ENCODE measurements around the gene KIF5C.
A peak's percentile ranks its signal among the peaks of the same experiment; 100 is the strongest.
"Not testable (repeated sequence)": the region's sequence is repeated elsewhere in the genome, so short reads cannot be mapped to it uniquely, and the experiment has no call there.

KIF5C gene

DNA sequence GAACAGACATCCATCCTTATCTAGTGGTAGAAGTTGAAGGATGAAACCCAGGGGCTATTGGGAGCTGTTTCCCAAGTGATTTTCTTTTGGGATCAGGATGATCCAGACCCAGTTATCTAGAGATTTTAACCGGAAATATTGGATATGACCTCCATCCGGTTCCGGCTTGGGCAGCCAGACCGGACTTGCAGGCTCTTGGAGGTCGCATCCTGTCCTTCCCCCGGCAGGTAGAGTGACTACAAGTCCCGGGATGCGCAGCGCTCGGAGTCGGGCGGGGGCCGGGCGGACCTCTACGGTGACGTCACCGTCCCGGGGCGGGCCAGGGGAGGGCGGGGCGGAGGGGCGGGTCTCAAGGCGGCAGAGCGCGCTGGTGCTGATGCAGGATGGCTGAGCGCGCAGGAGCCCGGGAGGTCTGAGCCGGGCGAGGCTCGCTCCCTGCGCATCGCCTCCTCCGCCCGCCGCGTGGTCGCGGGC, at the start of gene KIF5C:
TSS of gene KIF5C (plus strand) at position 360 of the 474 bp plus-strand sequence. CDS start 391 bp downstream, outside the sequence.
- DNase-seq (ENCODE audit: low read depth), result peak; percentile 58

DNA sequence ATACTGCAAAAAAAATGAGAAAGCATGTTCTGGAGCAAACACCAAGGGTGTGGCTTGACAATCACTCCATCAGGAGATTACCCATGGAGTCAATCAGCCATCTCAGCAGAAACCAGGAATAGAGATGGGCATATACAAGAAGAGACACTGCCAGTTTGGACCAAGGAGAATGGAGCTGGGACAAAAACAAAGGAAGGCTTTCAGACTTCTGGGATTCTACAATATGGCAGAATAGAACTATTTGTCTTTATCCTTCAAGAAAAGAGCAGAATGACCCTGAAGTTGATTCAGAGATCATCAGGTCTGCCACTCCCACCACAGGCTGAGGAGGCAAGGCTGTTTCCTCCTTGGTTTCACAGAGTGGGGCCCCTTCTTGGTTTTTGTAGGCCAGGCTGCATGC, 48.2 kb upstream of the KIF5C start:
- no peak for DNase-seq (ENCODE audit: low read depth)

DNA sequence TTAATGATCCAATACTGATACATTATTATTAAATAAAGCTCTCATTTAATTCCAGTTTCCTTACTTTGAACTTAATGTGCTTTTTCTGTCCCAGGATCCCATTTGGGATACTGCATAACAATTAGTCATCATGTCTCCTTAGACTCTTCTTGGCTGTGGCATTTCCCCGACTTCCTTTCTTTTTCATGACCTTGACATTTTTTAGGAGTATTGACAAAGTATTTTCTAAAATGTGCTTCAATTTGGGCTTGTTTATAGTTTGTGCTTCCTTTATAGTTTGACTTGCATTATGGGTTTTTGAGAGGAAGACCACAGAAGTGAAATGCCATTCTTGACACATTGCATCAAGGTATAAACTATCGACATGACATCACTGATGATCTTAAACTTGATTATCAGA, 46.1 kb upstream of the KIF5C start:
- DNase-seq (ENCODE audit: low read depth), result no peak

DNA sequence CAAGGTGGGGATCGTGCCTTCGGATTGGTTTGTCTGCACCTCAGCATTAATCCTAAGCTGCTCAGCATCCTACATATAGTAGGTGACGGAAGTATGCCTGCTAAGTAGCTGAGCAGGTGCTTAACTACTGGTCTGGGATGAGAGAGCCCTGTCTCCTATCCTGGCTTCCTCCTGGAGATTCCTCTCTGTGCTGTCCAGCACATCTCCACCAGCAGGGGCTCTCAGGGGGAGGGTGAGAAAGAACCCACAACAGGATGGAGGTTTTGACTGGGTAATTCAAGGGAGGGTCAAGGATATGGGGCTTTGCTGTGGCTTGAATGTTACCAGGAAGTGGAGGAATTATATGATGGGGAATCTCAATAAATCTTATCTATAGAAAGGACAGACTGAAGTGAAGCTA, 45.4 kb upstream of the KIF5C start:
- no peak for DNase-seq (ENCODE audit: low read depth)

DNA sequence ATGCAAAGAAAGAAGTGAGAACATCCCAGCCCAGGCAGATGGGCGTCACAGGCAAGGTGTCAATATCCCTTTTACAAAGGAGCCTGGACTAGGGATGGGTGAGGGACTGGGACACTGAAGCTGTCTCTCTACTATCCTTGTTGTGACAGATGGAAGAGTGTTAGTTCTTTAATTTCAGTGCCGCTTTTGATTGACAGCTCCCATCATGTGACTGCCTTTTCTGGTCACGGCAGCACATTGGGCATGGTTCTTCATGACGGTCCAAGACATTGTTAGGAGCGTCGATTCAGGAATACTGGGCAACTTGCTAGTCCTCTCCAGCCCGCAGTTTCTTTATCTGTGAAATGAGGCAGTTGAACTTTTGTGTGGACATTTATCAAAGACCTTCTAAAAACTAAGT, 42.4 kb upstream of the KIF5C start:
- no peak for DNase-seq (ENCODE audit: low read depth)

DNA sequence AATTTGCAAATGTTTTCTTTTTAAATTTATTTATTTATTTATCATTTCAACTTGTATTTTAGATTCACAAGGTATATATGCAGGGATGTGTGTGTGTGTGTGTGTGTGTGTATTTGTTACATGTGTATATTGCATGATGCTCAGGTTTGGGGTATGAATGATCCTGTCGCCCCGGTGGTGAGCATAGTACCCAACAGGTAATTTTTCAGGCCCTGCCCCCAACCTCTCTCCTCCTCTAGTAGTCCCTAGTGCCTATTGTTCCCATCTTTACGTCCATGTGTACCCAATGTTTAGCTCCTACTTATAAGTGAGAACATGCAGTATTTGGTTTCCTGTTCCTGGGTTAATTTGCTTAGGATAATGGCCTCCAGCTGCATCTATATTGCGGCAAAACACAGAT, 33.0 kb upstream of the KIF5C start:
- DNase-seq (ENCODE audit: low read depth), result no peak

DNA sequence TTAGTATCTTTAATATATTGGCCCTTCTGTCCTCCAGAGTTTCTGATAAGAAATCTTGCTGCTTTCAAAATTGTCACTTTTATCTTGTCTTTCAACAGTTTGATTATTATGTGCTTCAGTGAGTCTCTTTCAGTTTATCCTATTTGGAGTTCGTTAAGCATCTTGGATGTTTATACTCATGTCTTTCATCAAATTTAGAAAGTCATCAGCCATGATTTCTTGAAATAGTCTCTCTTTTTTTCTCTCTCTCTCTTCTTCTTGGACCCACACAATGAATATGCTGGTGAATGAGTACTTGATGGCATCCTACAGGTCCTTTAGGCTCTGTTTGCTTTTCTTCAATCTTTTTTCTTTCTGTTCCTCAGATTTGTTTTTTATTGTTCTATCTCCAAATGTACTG, 26.9 kb upstream of the KIF5C start:
- no peak for DNase-seq (ENCODE audit: low read depth)

DNA sequence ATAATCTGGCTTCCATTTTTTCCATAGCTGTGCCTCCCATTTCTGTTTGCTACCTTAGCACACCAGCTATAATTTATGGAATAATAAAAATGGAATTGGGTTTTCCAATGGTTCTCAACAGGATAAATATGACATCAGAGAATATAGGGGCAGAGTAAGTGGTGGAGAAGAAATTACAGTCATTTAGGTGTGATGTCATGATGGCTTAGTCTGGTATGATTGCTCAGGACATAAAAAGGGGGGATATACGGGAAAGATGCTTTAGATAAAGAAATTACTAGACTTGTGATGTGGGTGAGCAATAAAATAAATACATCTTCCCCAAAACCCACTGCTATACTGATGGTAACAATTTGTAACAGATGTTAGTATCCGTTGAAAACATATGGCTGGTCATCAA, 21.6 kb upstream of the KIF5C start:
- no peak for DNase-seq (ENCODE audit: low read depth)

DNA sequence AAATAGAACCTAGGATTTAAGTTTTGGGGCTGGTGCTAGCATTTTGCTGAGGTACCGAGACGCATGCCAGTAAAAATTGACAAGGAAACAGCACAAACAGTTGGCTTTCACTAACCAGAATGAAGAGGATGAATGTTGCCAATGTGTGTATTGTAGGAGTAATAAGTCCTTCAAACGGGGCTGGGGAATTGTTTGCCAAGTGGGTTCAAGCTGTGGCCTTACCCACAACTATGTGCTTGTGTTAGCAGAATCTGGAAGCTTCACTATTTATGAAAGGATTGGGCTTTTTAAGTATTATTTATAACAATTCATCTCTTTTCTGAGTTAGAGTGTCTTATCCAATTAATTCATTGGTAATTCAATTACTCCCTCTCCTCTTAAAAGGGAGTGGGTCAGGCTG, 15.0 kb upstream of the KIF5C start:
- DNase-seq (ENCODE audit: low read depth), result no peak

DNA sequence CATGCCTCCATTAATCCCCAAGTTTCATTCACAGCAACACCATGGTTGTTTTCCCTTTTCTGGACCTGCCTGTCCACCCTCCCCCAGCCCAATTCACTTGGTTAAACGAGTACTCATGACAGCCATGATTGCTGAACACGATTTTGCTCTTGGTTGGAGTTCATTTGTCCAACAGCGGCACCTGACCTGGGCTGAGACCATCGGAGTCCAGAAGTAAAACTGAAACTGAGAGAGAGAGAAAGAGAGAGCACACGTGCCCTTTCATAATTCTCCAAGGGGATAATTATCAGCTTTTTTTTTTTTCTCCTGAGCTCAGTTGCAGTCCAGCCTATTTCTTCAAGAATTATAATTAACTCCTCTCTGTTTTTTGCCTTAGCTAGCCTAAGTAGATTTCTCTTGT, 13.7 kb upstream of the KIF5C start:
- DNase-seq (ENCODE audit: low read depth), result no peak

DNA sequence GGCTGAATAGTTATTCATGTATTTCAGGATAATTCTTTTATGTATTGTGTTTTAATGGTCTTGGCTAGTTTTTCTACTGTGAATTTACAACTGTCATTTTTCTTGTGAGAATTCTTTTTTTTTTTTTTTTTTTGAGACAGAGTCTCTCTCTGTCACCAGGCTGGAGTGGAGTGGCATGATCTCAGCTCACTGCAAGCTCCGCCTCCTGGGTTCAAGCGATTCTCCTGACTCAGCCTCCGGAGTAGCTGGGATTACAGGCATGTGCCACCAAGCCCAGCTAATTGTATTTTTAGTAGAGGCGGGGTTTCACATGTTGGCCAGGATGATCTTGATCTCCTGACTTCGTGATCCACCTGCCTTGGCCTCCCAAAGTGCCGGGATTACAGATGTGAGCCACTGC, 12.5 kb upstream of the KIF5C start:
- not testable (repeated sequence) for DNase-seq (ENCODE audit: low read depth)

DNA sequence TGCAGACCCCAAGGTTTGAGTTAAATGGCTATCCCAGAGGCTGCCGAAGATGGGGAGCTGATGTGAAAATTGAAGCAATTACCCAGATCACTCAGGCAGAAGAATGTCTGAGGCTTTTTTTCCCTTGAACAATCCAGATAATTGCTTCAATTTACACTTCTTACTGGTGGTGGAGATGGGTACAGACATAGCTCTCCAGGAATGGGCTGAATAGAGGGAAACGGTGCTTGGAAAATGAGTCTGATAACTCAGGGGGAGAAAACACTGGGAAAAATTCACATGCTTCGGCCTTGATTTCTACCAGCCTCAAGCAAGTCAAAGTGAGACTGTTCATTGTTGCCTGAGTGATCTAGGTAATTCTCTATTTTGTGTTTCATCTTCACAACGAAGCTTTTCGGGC, 9.5 kb upstream of the KIF5C start:
- DNase-seq (ENCODE audit: low read depth), result no peak

DNA sequence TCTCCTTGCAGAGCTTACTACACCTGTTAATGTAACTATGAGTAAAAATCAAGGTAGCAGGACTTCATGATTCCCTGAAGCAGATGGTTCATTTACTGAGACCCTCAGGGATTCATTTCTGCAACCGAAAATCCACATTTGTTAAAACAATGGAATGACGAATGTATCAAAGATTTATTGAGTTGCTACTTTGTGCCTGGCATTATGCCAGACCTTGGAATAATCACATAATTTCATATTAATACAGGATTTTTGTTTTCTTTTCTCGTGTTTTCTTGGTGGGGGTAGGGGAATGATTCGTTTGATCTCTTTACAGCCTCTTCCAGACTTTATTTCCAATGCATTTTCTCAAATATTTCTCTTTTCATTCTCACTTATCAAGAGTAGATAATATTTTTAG, 8.9 kb upstream of the KIF5C start:
- DNase-seq (ENCODE audit: low read depth), result no peak

DNA sequence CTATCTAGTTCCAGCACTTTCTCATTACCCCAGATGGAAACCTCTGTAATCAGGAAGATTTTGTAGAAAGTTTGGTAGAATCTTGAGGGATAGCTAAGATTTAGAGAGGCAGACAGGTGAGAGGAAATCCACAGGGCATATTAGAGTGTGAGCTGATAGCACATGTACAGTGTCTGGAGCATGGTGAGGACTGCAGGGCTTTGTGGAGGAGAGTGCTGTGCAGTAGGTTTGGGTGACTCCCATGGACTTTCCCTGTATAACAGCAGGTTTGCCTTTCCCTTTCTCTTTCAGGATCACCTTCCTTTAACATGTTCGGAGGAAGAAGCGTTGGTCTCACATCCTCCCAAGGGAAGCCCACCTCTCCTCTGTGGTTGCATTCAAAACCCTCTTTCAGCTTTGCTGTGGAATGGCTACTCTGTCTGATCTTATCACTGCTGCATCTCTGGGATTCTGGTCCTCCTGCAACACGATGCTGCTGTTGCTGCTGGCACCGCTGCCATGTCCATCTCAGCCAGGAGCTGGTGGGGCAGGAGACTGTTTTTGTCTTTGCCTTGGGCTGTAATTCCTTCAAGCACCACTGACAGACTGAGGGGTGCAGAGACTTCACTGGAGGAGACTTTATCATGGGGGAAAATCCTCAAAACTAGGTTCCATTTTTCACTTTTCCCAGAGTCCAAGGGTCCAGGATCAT, 7.8 kb upstream of the KIF5C start:
- no peak for DNase-seq (ENCODE audit: low read depth)

DNA sequence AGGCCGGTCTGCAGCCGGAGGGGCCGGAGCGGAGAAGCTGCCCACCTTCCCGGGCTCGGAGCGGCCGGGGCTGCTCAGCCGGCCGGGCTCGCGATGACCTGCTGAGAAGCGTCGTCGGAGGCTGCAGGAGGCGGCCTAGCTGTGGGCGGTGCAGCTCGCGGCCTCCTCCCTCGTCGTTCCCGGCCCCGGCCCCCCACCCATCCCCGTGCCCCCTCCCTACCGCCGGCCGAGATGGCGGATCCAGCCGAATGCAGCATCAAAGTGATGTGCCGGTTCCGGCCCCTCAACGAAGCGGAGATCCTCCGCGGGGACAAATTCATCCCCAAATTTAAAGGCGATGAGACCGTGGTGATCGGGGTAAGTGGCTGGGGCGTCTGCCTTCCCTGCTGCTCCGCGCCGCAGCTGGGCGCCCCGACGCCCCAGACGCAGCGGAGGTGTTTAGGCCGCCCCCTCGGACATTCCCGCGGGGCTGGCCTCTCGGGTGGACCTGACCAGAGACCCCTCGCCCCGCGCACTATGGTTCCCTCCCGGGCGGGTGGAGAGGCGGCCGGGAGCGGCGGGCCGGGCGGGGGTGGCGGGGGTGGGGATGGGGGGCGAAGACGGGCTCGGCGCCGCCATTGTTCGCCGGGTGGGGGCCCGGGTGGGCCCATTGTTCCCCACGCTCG, 492 bp downstream of the KIF5C start:
- DNase-seq (ENCODE audit: low read depth), result no peak

DNA sequence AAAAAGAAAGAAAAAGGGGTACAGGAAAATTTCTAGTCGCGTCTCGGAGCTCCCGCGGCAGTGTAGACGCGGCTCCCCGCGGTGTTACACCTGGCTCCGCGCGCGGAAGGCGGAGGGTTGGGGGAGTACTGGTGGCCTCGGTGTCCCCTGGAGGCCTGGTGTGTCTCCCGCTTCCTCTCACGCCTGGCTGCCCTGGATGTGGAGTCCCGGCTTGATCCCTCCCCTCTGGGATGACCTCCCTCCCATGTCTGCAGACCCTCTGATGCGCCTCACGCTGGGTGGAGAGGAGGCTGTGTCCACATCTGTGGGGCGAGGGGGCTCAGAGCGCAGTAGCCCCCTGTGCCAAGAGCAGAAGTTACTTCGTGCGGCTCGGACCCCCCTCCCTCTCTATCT, 1.2 kb downstream of the KIF5C start:
- no peak for DNase-seq (ENCODE audit: low read depth)

DNA sequence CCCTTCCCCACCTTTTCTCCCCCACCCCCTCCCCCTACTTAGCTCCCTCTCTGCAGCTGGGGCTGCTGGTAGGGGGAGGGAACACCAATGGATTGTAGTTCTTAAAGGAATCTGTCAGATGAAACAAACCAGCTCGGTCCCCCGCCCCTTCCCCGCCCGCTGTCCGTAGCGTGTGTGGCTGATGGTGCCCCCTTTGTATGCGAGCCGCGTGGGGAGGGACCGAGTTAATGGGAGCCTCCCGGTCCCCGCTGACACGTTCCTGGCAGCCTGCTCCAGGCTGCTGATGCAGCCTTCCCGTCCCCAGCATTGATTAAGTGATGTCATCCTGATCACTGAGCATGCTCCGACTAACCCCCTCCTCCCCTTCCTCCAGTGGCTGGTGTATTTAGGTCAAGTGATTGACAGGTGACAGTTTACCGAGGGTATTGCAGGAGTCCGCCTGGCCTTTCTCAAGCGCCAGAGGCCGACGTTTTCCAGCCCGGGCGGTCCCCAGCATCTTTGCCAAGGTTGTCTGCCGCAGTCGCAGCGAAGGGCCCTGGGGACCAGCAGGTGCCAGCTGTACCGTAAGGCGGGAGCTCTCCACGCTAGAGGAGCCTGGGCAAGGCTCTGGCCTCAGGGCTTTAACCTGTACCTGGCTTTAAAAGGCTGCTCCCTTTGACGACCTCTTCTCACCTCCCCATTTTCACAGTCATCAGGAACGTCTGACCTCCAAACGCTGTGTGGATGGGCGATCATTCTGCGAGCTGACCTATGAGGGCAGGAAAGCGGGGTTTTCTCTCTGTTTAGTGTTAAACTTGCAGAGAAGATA, 1.8 kb downstream of the KIF5C start:
- DNase-seq (ENCODE audit: low read depth), result no peak

DNA sequence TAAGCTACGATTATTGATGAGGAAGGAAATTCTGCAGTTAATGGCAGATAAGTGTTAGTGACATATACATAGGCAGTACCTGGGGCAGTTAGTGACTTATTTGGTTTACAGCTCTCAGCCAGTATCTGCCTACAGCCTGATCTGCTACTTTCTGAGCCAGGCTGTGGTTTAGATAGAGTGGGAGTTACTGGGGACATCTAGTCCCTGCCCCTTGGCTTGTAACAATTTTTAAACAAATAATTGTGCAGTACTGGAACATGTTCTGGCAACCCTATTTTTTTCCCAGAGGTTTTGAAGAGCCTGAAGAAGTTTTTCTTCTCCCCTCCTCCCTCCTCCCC, 2.3 kb downstream of the KIF5C start:
- no peak for DNase-seq (ENCODE audit: low read depth)

DNA sequence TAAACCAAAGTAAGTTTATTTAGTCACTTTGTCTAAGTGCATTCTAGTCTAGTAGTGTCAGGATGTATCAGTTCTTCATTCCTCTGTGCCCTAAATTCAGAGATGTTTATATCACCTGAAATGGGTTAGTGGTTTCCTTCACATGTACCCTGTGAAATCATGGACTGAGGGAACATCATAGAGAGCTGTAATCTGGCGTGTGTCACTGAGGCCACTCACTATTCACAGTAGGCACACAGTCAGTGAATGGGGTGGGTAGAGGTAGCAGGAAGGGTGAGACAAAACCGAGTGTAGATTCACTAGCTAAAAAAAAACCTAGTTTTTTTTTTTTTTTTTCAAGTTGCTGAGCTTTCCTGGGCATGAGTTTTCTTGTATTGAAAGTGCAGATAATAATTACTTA, 5.6 kb downstream of the KIF5C start:
- no peak for DNase-seq (ENCODE audit: low read depth)

DNA sequence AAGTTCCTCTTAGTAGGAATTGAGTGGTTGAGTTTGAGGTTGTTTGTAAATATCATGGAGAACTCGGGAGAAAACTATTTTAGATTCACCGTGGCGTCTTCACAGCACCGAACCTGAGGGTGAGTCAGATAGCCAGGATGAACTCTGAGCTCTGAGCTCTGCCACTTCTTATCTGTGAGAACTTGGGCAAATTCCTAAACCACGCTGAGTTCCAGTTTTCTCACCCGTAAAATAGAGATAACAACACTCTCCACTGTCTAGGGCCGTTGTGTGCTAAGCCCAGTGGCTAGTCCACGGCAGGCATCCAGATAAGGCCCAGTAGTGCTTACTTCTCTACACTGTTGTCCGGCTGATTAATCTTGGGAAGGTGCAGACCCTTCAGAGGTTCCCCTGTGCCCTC, 7.0 kb downstream of the KIF5C start:
- no peak for DNase-seq (ENCODE audit: low read depth)

DNA sequence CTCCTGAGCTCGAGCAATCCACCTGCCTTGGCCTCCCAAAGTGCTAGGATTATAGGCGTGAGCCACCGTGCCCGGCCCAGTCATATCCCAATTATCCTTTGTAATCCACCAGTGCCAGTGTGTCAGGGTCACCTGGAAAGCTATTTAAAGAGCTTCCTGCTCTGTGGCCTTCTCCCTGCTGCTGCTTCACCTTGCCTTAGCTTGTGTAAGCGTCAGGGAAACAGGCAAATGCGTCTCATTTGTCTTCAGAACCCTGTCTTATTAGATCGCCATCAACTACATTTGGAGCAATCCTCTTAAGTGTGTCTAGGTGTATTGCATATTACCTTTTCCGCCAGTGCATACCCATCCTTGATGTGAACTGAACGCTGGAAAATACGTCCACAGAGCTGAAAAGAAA, 10.2 kb downstream of the KIF5C start:
- DNase-seq (ENCODE audit: low read depth), result no peak

DNA sequence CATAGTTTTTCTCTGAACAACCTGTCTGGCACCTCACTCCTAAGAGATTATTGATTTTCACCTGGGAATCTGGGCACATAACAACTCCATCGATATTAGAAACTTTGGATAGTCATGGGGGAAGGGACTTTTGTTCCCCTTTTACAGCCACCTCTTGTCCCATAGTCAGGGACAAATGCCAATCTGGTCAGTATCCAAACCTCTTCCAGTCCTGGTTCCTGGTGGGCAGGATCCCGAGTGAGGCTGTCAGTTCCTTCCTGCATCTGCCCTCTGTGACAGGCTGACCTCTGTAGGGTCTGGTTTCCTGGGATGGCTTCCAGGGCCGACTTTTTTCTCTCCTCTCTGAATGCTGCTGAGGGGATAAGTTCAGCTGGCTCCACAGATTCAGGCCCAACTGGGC, 11.0 kb downstream of the KIF5C start:
- DNase-seq (ENCODE audit: low read depth), result no peak

DNA sequence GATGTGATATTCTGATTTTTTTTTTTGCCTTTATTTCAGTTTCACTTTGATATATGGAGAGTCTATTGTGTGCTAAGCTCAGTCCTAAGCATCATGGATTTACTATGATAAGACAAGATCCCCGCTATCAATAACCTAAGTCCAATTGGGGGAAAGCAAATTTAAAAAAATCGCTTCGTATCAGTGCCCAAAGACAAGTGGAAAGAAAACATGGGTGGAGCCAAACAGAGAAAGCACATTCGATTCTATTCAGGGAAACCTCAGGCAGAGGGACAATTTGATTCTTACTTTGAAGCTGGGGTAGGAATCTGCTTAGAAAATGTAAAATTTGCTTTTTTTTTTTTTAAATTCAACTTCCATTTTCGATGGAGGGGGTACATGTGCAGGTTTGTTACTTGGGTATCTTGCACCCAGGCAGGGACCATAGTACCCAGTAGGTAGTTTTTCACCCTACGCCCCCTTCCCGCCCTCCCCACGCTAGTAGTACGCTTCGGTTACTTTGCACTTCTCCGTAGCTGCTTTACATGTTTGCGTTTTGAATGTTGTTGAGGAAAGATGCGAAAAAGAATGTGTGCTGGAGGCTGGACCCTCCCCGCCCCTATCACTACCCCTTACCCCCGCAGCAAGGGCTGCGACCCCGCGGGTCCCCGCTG, 12.4 kb downstream of the KIF5C start:
- no peak for DNase-seq (ENCODE audit: low read depth)
